NCI-H526 treated with DMSO at 0.1 percent for 48 hours (cell line): ENCODE data around the gene ELOA2.
"Not testable (repeated sequence)": the region's sequence is repeated elsewhere in the genome, so short reads cannot be mapped to it uniquely, and the experiment has no call there.

Experiments used
- DNase-seq: peaks from one replicate; lab custom pipeline; 2025; lab: John Stamatoyannopoulos, UW

Gene ELOA2

GRCh38 chr18:47035156-47035671, at the start of gene ELOA2:
ELOA2 (minus strand) TSS chr18:47035621; CDS start chr18:47035264, 357 bp downstream.
- DNase-seq: no peak

DNA sequence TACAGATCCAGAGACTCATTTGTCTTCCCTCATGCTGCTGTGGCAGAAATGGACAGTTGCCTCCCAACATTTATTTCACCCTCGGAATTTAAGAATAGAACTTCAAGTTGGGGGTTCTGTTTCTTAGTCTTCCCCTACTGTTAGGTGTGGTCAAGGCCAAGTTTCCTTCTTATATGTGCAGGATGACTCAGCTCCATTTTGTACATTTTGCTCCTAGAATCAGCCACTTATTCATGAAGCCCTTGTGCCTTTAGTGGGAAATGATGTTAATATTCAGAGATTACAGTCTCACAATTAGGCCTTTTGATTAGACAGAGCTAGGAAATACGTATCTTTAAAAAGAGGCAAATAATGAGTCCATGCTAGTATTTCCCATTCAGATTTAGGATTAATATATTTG, 46.2 kb upstream of the ELOA2 start:
- no peak for DNase-seq

GRCh38 chr18:47080872-47081271, 45.5 kb upstream of the ELOA2 start:
- no peak for DNase-seq

GRCh38 chr18:47077111-47077510, 41.7 kb upstream of the ELOA2 start:
- no peak for DNase-seq

DNA sequence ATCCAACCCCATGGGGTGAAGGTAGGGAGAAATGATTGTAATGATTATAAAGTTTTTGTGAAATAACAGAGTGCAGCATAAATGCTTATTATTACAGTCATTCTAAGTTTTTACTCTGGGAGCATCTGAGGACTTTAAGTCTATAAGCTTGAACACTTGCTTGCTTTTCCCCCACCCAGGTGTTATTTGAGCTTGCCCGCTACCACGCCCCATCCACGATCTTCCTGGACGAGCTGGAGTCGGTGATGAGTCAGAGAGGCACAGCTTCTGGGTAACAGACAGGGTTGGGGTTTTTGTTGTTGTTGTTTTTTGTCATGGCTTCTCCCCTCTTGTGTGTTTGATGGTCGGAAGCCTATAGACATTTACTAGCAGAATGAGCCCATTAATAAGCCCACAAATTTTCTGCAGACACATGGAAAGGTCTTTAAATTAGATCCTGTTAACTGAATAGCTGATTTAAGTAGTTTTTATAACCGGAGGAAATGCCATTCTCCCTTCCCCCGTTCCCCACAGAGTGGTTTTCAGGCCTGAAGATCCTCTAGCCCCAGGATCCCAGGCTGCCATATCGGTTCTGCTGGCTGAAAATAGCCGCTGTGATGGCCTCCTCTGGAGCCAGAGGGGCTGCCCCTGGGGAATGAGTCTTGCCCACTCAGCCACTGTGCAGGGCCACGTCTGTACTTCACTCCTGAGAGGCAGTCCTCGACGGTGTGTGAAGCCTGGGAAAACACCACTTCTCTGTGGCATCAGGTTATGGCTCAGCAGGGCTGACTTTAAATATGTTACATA, 39.9 kb upstream of the ELOA2 start:
- DNase-seq: no peak

- no peak for DNase-seq
These were observed 32.2 kb upstream of the ELOA2 start for GRCh38 chr18:47067648-47068047.

DNA sequence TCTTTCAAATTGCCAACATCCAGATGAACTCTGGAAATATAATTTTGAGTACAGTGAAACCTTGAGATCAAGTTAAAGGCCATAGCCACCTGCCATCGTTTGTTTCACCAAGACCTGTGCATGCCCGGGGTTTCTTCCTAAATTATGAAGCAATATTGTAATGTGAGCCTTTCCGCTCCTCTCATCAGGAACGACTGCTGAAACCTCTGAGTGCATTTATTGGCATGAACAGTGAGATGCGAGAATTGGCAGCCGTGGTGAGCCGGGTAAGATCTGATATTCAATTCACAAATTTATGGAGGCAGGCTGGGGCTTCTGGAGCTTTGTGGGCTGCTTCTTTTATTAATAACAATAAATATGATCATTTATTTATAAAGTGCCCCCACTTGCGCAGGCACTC, 27.7 kb upstream of the ELOA2 start:
- no peak for DNase-seq

- DNase-seq: no peak
These were observed 27.1 kb upstream of the ELOA2 start for GRCh38 chr18:47062471-47062870.

DNA sequence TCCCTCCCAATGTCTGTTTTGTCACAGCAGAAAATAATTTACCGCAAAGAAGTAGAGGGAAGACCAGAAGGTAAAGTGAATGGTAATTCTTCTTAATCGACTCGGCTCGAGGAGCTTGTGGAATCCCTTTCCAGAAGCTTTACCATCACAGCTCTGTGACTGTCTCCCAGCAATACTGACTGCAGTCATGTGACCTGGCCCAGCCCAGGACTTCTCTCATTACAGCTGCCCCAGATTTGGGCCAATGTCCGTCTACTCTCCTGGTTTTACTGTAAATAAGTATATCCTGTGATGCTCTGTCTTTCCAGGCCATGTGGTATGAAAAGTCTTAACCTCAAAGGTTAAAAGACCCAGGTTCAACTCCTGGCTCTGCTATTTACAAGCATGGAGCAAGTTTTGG, 18.9 kb upstream of the ELOA2 start:
- DNase-seq: no peak

GRCh38 chr18:47050468-47050867, 15.0 kb upstream of the ELOA2 start:
- DNase-seq: no peak

DNA sequence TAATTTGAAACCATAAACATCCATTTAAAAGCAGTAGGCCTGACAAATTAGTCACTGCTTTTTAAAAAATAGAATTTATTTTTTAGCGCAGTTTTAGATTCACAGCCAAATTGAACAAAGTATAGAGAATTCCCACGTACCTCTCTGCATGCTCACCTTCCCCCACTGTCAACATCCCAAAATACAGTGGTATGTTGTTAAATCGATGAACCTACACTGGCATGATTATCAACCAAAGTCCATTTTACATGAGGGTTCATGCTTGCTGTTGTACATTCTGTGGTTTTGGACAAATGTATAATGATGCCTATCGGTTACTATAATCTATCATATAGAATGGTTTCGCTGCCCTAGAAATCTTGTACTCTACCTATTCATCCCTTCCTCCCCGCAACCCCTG, 5.6 kb upstream of the ELOA2 start:
- DNase-seq: no peak

DNA sequence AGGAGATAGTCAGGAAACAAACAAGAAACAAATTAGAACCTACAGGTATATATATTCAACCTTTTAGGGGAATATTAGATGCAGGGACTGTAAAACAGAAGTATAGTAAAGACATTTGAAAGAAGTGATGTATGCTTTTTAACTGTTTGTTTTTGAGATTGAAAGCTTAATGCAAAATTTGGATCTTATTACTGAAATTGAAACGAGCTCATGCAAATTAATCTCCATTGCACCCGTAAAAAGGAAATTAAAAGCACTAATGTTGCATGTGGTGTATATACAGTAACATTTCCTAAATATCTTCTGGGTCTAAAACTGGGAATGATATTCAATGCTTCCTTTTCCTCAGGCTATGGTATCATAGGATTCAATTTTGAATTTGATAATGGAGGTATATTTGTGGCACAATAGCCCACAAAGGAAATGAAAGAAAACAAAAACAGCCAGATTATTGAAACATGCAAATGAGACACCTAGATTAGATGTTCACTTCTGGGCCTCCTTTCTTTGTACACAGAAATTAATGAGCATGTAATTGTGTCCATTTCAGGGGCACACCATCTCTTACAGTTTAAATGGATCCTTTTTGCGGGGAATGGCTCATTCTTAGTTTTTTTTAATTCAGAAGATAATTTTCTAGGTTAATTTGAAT, 1.6 kb upstream of the ELOA2 start:
- DNase-seq: no peak

- peak; percentile 10 for DNase-seq
These were observed 965 bp upstream of the ELOA2 start for GRCh38 chr18:47036298-47036874.

DNA sequence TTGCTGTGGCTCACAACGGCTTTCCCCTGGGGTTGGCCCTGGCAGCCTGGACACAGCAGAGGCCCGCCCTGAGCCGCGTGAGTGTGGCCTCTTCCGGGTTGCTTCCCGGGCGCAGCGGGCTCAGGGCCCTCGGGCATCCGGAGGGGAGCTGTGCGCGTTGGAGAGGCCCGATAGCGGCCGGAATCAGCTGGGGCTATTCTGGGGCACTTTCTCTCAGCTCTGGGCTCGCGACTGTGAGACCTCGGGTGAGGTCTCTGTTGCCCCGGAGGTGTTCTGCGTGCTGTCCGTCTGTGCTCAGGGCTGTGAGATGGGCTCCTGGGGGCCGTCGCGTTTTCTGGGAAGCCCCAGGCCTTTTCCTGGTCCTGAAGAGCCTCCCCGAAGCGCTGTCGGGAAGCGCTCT, 830 bp downstream of the ELOA2 start:
- not testable (repeated sequence) for DNase-seq

DNA sequence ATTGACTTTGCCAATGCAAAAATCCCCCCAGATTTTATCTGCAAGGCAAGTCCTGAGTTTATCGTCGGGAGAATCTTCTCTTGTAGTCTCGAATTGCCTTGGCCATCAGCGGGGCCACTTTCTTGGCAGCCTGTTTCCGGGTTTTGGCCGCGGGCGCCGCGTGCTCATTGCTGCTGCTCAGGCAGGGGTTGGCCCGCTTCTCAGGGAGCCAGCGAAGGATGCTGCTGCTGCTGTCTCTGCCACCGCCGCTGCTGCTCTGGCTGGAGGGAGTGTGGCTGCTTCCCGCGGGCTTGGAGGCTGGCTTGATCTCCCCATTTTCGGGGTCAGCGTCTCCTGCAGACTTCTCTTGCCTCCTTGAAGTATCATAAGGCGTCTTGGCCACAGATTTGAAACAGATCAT, 2.5 kb downstream of the ELOA2 start:
- no peak for DNase-seq

GRCh38 chr18:47030887-47031286, 4.5 kb downstream of the ELOA2 start:
- DNase-seq: not testable (repeated sequence)

DNA sequence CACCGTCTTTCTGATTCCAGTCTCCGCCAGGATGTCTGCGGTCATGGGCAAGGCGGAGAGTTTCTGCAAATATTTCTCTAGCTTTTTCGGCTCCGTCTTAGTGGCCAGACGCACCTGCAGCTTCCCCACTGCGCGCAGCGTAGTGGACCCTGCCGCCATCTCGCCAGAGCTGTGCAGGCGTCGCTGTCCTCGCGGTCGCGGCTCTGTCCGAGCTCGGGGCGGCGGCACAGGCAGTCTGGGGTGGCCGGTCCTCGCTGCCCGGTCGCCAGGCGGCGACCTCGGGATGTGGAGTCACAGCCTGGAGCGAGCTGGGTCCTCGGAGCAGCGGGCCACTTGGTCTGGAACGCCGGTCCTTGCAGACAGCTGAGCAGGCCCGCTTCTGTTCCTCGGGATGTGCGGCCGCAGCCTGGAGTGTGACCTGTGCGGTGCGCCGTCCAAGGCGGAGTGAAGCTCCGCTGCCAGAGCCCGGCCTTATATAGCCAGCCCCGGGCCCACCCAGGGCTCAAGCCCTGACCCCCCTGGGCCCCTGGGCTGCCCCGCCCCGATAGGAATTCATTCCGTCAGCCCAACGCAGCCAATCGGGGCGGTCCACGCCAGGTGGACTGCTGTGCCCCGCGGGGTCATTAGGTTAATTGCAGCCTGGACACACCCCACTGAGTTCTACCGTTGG, 5.6 kb downstream of the ELOA2 start:
- DNase-seq: not testable (repeated sequence)

- DNase-seq: not testable (repeated sequence)
These were observed 6.7 kb downstream of the ELOA2 start for GRCh38 chr18:47028738-47029137.

DNA sequence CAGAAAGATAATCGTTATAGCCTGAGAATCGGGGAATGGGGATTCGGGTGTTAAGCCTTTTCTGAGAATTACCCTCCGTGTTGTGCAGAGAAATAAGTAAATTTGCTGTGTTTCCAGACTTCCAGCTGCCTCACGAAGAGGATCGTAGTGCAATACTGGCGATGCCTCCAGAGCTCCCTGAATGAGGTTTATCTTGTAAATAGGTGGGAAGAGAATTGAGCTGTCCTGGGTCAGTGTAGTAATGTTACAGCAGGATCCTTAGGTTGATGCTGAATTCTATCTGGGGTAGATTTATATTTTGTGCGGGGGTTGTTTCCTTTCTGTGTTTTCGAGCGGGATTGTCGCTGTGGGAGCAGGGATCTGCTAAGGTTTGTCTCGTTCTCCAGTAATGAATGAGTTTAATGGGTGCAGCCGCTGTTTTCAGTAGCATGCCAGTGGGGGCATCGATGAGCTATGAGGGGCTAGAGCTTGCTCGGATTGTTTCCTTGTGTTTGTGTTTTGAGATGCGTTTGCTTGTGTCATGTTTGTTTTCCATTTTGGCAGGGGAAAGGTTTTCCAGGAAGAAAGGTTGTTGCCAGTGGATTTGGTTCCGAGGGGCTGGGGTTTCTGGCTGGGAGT, 9.8 kb downstream of the ELOA2 start:
- not testable (repeated sequence) for DNase-seq

- not testable (repeated sequence) for DNase-seq
These were observed 11.5 kb downstream of the ELOA2 start for GRCh38 chr18:47023769-47024465.

DNA sequence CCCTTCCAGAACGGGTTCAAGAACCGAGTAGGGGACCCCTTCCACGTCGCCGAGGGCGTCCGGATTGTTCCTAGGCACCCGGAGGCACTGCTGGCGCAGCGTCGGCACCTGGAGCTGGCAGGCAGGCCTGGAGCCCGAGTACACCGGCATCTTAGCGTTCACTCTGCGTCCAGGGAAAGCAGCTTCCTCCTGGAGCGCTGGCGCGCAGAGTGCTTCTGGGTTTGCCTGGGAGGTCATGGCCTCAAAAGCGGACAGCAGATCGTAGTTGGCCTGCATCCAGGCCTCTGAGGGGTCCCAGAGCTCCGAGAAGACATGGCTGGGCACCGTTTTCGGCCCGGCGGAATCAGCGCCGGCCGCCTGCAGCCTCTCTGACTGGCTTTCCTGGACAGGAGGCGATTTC, 12.6 kb downstream of the ELOA2 start:
- not testable (repeated sequence) for DNase-seq
